Keratinocyte (primary cell): ENCODE measurements around the gene HOXB9. TPM values are rescaled to one million over a fixed set of nuclear protein-coding genes. Genes with fewer than 3 reads are reported as not detected.

Source experiments
- DNase-seq: peaks from one replicate; pipeline ENCODE4 v3.0.0-alpha.2; 2011; ENCODE audit warnings: low read depth, missing footprints, low spot score
- FAIRE-seq: peaks from 2 replicates; lab custom pipeline; 2011; peaks lifted over from hg19 to GRCh38; lab: Jason Lieb, UNC
- H2AFZ ChIP-seq: 2 replicates; pipeline ENCODE4 v1.6.0; 2012; ENCODE audit warnings: low read length, control low read depth, inconsistent platforms; ENCODE audit not compliant: control insufficient read depth
- H3K27ac ChIP-seq: 2 replicates; pipeline ENCODE4 v1.5.1; 2011; ENCODE audit warnings: low read length; ENCODE audit not compliant: control insufficient read depth, insufficient read depth
- H3K27me3 ChIP-seq: 3 replicates; pipeline ENCODE4 v1.6.0; 2011; ENCODE audit warnings: low read length; ENCODE audit not compliant: control insufficient read depth, insufficient read depth; ENCODE audit errors: extremely low read depth
- H3K36me3 ChIP-seq, 2 experiments: 2 replicates in 1 of 2; 3 replicates in 1 of 2; pipeline ENCODE4 v1.5.1; 2011; ENCODE audit warnings: low read length in 2 of 2, mild to moderate bottlenecking in 1 of 2; ENCODE audit not compliant: control insufficient read depth in 2 of 2, insufficient read depth in 2 of 2; ENCODE audit errors: extremely low read depth in 1 of 2
- H3K4me1 ChIP-seq: 3 replicates; pipeline ENCODE4 v1.5.1; 2011; ENCODE audit warnings: low read length; ENCODE audit not compliant: control insufficient read depth, insufficient read depth; ENCODE audit errors: extremely low read depth
- H3K4me2 ChIP-seq: 3 replicates; pipeline ENCODE4 v1.6.0; 2011; ENCODE audit warnings: low read depth, low read length; ENCODE audit not compliant: control insufficient read depth, insufficient read depth; ENCODE audit errors: extremely low read depth
- H3K4me3 ChIP-seq, 3 experiments: fragments of 200-600 bp in 1 of 3; sonication (generic) in 1 of 3; 2 replicates in 2 of 3; 3 replicates in 1 of 3; pipeline ENCODE4 v1.5.1; 2011 to 2016; ENCODE audit warnings: low read length in 3 of 3, mild to moderate bottlenecking in 3 of 3, control low read depth in 2 of 3, inconsistent platforms in 1 of 3, low read depth in 1 of 3, mixed read lengths in 1 of 3, mixed run types in 1 of 3, moderate library complexity in 1 of 3; ENCODE audit not compliant: control insufficient read depth in 2 of 3, insufficient read depth in 2 of 3; ENCODE audit errors: extremely low read depth in 1 of 3
- H3K79me2 ChIP-seq: 2 replicates; pipeline ENCODE4 v1.6.0; 2012; ENCODE audit warnings: low read length; ENCODE audit not compliant: control insufficient read depth, insufficient read depth
- H3K9ac ChIP-seq: 3 replicates; pipeline ENCODE4 v1.6.0; 2011; ENCODE audit warnings: low read length; ENCODE audit not compliant: control insufficient read depth, insufficient read depth; ENCODE audit errors: extremely low read depth
- H3K9me1 ChIP-seq: 3 replicates; pipeline ENCODE4 v1.6.0; 2011; ENCODE audit warnings: low read length; ENCODE audit not compliant: control insufficient read depth, insufficient read depth; ENCODE audit errors: extremely low read depth
- H3K9me3 ChIP-seq: 2 replicates; pipeline ENCODE4 v1.5.1; 2012; ENCODE audit warnings: low read depth, low read length; ENCODE audit not compliant: control insufficient read depth
- H4K20me1 ChIP-seq: 3 replicates; pipeline ENCODE4 v1.6.0; 2011; ENCODE audit warnings: low read length; ENCODE audit not compliant: control insufficient read depth, insufficient read depth; ENCODE audit errors: extremely low read depth
- EZH2 ChIP-seq: IDR thresholded peaks from one replicate; pipeline ENCODE4 v1.6.1; 2012; ENCODE audit warnings: inconsistent platforms, mild to moderate bottlenecking, low read length, moderate library complexity
- dilution Hi-C: fragments of 300-500 bp; cut with MboI; formaldehyde crosslinking; loops from one replicate; pipeline ENCODE4 v1.7.0; 2020; ENCODE audit warnings: low sequenced_read_pairs; ENCODE audit not compliant: extremely low pct_ligation_motif_present
- polyA plus RNA-seq, 5 experiments: library from polyadenylated mRNA; depleted of rRNA in 3 of 5; stranded (reverse) in 3 of 5; stranded (forward) in 1 of 5; unstranded in 1 of 5; fragments of >200 nt; gene quantifications; 1 replicate in 1 of 5; 2 replicates in 3 of 5; 3 replicates in 1 of 5; pipeline versions ENCODE4 v1.2.1 to v1.2.3, GENCODE V29; 2011 to 2012; ENCODE audit warnings: missing spikeins in 2 of 5, low read depth in 1 of 5, low replicate concordance in 1 of 5
- TF ChIP-seq, protein P1 (sequence below), 3 experiments: IDR thresholded peaks in 1 of 3; conservative IDR thresholded peaks in 1 of 3; optimal IDR thresholded peaks in 1 of 3; 2 replicates in 2 of 3; 3 replicates in 1 of 3; pipeline versions ENCODE3 to v1.5.1; 2011; ENCODE audit warnings: low read length in 3 of 3, mild to moderate bottlenecking in 3 of 3, moderate library complexity in 2 of 3, control low read depth in 1 of 3, inconsistent platforms in 1 of 3; ENCODE audit not compliant: insufficient read depth in 2 of 3; ENCODE audit errors: extremely low read depth in 1 of 3

Gene HOXB9
- polyA plus RNA-seq, 1 donor (not counting 4 experiments of a cell fraction or from before 2014, with no cell fraction given): 0.03 TPM

DNA sequence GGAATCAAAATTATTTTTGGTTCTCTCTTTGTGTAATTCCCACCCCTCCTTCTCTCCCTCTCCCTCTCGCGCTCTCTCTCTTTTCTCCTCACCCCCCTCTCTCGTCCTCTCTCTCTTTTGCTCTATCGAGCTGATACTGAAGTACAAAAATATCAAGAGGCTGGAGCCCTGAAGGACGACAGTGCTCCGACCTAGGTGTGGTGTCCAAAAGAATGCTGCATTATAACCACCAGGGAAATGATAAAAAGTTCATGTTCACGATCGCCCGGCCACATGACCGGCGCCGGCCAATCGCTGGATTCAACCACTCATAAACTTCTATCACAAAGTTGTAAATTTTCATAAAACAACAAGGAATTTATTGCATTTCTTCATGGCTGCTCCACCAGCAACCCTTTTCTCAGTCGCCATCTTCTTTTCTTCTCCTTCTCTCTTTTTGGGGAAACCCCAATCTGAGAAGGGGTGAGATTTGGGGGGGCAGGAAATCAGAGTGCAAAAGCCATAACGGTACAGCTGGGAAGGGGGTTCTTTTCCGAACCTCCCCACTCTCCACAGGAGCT lies 21.3 kb downstream of the HOXB9 start, which contains the start of gene HOXB6:
Gene HOXB6 (minus strand): TSS at position 217 of the 560 bp plus-strand sequence. CDS start 6,836 bp downstream, outside the sequence.
- no peaks in the 10 kb centered on the region for H3K36me3 ChIP-seq
- dilution Hi-C loops: no loop called here
- H3K9ac ChIP-seq: no peak within 1 kb of the TSS
- no peaks in the 10 kb centered on the region for H4K20me1 ChIP-seq
- peak within 1 kb of the TSS; percentile 25 for H2AFZ ChIP-seq
- H3K27ac ChIP-seq: no peak within 1 kb of the TSS
- TF ChIP-seq, protein P1, sequence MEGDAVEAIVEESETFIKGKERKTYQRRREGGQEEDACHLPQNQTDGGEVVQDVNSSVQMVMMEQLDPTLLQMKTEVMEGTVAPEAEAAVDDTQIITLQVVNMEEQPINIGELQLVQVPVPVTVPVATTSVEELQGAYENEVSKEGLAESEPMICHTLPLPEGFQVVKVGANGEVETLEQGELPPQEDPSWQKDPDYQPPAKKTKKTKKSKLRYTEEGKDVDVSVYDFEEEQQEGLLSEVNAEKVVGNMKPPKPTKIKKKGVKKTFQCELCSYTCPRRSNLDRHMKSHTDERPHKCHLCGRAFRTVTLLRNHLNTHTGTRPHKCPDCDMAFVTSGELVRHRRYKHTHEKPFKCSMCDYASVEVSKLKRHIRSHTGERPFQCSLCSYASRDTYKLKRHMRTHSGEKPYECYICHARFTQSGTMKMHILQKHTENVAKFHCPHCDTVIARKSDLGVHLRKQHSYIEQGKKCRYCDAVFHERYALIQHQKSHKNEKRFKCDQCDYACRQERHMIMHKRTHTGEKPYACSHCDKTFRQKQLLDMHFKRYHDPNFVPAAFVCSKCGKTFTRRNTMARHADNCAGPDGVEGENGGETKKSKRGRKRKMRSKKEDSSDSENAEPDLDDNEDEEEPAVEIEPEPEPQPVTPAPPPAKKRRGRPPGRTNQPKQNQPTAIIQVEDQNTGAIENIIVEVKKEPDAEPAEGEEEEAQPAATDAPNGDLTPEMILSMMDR (optimal IDR thresholded peaks at IDR 0.05 in 1 of 3, IDR thresholded peaks at IDR 0.05 in 1 of 3, conservative IDR thresholded peaks at IDR 0.05 in 1 of 3; ENCODE audit: extremely low read depth in 1 of 3, insufficient read depth in 2 of 3, low read length in 3 of 3): no peak
- peak; percentile 13 for TF ChIP-seq EZH2
- no peaks in the 10 kb centered on the region for H3K9me1 ChIP-seq
- H3K27me3 ChIP-seq: peaks cover 97% of the 10 kb centered on the region
- no peaks in the 10 kb centered on the region for H3K79me2 ChIP-seq
- peak within 1 kb of the TSS; percentile 16 to 56 (median 35) for H3K4me3 ChIP-seq
- H3K4me2 ChIP-seq: peak within 1 kb of the TSS; percentile 50
- FAIRE-seq: no peak
- no peak for DNase-seq
- no peaks in the 10 kb centered on the region for H3K9me3 ChIP-seq
- H3K4me1 ChIP-seq: peaks cover 7% of the 10 kb centered on the region

DNA sequence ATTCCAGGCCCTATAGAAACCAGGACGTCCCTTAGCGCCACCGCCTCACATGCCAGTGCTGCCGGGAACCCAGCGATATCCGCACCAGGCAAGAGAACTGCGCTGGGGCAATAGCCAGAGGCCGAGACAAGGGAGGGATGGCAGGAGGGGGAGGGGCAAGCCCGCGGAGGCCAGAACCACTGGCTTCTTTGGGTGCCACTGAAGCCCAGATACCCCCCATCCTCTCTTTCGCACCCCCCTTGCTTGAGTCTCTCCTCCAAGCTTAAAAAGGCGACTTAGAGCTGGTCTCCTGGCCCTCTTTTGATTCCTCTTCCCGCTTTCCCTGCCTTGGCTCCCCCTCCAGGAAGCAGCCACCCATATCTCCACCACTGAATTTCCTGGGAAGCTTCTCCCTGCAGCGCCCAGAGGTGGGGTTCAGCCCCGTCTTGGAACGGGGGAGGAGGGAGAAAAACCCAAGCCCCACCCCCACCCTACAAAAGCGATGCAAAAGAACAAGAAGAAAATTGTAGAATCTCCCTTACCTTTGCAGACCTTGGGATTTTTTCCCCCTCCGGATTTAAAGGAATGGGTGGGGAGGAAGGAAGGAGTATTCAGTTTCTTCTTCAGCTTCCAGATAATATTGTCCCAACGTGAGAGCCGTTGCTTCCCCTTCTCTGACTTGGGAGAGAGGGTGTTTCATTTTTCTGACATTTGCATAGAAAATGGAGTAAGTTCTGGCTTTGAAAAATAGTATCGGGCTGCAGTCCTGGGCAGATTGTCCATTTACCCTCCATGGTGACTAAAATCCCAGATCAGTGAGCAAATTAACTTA lies 22.0 kb downstream of the HOXB9 start:
- H3K4me2 ChIP-seq: peak overlapping the region; percentile 50
- peaks cover 97% of the 10 kb centered on the region for H3K27me3 ChIP-seq
- no peak overlapping the region for H3K9ac ChIP-seq
- H3K36me3 ChIP-seq: no peaks in the 10 kb centered on the region
- TF ChIP-seq, protein P1 (optimal IDR thresholded peaks at IDR 0.05 in 1 of 3, IDR thresholded peaks at IDR 0.05 in 1 of 3, conservative IDR thresholded peaks at IDR 0.05 in 1 of 3; ENCODE audit: extremely low read depth in 1 of 3, insufficient read depth in 2 of 3, low read length in 3 of 3): no peak
- peak; percentile 53 for TF ChIP-seq EZH2
- H3K4me3 ChIP-seq: peak overlapping the region in 2 of 3 experiments; percentile 35 to 56
- no peaks in the 10 kb centered on the region for H3K9me3 ChIP-seq
- no peak overlapping the region for H3K27ac ChIP-seq
- H4K20me1 ChIP-seq: no peaks in the 10 kb centered on the region
- no peaks in the 10 kb centered on the region for H3K9me1 ChIP-seq
- H3K4me1 ChIP-seq: peaks cover 7% of the 10 kb centered on the region
- H3K79me2 ChIP-seq: no peaks in the 10 kb centered on the region
- DNase-seq (no peak), FAIRE-seq (no peak)
- dilution Hi-C loops: no loop called here
- H2AFZ ChIP-seq: peak overlapping the region; percentile 25
